HG03575 (cell line): ENCODE results near the gene DPYD.

ENCODE experiments used
- ATAC-seq: cut with Tn5 transposase; IDR thresholded peaks from one replicate; pipeline ENCODE4 v1.9.1; 2021; ENCODE audit not compliant: unreplicated experiment, insufficient number of reproducible peaks, low FRiP score; ENCODE audit errors: extremely low read depth

DPYD gene

GRCh38 chr1:97120806-97121205 is 800.0 kb downstream of the DPYD start:
- ATAC-seq: no peak

- ATAC-seq: no peak
Measured at GRCh38 chr1:97119260-97120158, 801.3 kb downstream of the DPYD start.

GRCh38 chr1:97114842-97115241 is 806.0 kb downstream of the DPYD start:
- no peak for ATAC-seq

- ATAC-seq: no peak
Measured at GRCh38 chr1:97112442-97112841, 808.4 kb downstream of the DPYD start.

GRCh38 chr1:97108179-97108578 is 812.7 kb downstream of the DPYD start:
- no peak for ATAC-seq

GRCh38 chr1:97105531-97105930 is 815.3 kb downstream of the DPYD start:
- ATAC-seq: no peak

- no peak for ATAC-seq
Measured at GRCh38 chr1:97101509-97101908, 819.3 kb downstream of the DPYD start.

- no peak for ATAC-seq
Measured at GRCh38 chr1:97097404-97097925, 823.4 kb downstream of the DPYD start.

- no peak for ATAC-seq
Measured at GRCh38 chr1:97095764-97096163, 825.1 kb downstream of the DPYD start.

- no peak for ATAC-seq
Measured at GRCh38 chr1:97094247-97094972, 826.4 kb downstream of the DPYD start.

- ATAC-seq: no peak
Measured at GRCh38 chr1:97093741-97094140, 827.1 kb downstream of the DPYD start.

GRCh38 chr1:97092824-97093223 is 828.0 kb downstream of the DPYD start:
- ATAC-seq: no peak

- ATAC-seq: no peak
Measured at GRCh38 chr1:97091679-97092078, 829.2 kb downstream of the DPYD start.

GRCh38 chr1:97091263-97091662 is 829.6 kb downstream of the DPYD start:
- no peak for ATAC-seq

GRCh38 chr1:97090725-97091124 is 830.1 kb downstream of the DPYD start:
- ATAC-seq: no peak

- ATAC-seq: no peak
Measured at GRCh38 chr1:97089173-97089572, 831.7 kb downstream of the DPYD start.

- ATAC-seq: no peak
Measured at GRCh38 chr1:97088391-97088790, 832.4 kb downstream of the DPYD start.

GRCh38 chr1:97084546-97084945 is 836.3 kb downstream of the DPYD start:
- no peak for ATAC-seq

GRCh38 chr1:97082160-97082848 is 838.5 kb downstream of the DPYD start:
- ATAC-seq: no peak
